Measurements from ENCODE around the gene TTBK1.

The TTBK1 gene

DNA sequence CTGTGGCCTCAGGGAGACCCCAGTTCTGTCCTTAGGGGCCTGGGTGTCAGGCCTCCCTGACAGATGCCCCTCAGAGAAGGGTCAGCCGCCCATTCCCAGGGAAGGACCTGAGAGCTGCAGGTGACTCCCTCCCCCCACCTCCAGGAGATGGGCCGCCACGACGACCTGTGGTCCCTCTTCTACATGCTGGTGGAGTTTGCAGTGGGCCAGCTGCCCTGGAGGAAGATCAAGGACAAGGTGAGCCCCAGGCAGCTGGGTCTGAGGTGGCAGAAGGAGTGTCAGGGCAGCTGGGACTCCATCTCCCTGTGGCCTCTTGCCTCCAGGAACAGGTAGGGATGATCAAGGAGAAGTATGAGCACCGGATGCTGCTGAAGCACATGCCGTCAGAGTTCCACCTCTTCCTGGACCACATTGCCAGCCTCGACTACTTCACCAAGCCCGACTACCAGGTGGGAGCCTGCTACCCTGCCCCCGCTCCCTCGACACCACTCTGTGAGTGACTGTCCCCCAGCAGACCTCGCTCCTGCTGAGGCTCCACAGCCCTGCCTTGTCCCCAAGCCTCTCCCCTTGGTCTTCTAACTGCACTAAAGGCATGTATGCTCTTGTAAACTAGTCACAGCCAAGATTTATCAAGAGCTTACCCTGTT, 12.2 kb downstream of the TTBK1 start:
- DNase-seq (ENCODE audit: low read depth) = no peak

DNA sequence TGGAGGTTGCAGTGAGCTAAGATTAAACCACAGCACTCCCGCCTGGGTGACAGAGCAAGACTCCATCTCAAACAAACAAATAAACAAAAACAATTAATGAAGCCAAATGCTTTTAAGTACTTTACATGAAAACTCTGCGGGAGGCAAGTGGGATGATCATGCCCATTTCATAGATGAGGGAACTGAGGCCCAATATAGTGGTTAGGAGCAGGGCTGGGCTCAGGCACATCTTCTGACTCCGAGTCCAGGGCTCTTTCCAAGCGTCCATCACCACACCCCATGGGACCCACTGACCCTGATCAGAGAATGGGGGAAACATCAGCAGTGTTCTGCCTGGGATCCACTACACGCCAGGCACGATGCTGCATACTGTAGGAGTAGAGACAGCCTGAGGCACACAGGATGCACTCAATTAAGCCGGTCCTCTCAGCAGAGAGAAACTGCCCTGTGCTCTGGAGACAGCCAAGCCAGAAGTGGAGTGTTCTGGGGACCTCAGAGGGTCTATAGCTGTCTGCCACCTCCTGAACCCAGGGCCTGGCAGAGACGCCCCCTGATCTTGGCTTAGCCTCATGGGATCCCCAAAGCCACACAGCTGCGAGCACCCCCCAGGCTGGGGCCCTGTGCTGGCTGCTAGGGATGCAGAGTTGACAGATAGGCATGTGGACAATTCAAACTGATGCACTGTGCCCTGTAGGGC, 13.5 kb downstream of the TTBK1 start:
- no peak for DNase-seq (ENCODE audit: low read depth)

DNA sequence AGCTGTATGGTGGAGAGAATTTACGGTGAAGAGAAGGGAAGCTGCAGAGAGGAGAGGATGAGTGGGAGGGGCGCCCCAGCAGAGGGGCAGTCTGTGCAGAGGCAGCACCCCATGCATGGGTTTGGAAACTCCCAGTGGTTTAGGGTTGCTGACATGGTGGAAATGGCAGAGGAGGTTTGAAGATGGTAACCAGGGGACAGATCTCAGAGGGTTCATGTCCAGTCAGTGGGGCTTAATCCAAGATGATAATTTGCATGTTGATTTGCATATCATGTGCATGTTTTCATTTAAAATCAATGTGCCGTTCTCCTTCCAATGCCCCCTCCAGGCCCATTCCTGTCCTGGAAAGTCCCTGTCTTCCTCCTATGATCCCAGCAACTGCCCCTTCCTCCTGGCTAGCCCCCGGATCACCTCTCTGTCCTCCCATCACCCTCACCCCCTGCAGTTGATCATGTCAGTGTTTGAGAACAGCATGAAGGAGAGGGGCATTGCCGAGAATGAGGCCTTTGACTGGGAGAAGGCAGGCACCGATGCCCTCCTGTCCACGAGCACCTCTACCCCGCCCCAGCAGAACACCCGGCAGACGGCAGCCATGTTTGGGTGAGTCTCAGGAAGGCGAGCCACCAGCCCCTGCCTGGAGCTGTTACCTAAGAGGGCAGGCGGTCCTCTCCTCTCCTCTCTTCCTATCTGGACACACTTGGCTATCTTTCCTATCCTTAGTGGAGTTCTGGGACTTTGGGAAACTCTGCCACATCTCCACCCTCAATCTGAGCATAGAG, 14.3 kb downstream of the TTBK1 start:
- no peak for DNase-seq (ENCODE audit: low read depth)

DNA sequence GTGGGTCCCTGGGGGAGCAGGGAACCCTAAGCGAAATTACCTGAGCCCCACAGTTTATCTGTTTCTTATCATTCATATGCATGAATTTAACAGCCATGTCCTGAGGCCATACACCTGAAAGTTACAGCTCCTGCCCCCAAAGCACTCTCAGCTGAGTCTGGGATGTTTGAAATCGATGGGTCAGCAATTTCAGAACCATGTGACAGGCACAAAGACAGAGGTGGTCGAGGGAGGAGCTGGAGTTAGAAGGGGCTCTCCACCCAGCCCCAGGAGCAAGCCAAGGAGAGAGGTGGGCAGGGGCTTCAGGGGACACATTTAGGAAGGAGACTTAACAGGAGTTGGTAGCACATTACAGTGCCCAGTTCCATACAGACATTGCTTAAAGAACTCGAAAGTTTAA, 14.9 kb downstream of the TTBK1 start:
- no peak for DNase-seq (ENCODE audit: low read depth)

DNA sequence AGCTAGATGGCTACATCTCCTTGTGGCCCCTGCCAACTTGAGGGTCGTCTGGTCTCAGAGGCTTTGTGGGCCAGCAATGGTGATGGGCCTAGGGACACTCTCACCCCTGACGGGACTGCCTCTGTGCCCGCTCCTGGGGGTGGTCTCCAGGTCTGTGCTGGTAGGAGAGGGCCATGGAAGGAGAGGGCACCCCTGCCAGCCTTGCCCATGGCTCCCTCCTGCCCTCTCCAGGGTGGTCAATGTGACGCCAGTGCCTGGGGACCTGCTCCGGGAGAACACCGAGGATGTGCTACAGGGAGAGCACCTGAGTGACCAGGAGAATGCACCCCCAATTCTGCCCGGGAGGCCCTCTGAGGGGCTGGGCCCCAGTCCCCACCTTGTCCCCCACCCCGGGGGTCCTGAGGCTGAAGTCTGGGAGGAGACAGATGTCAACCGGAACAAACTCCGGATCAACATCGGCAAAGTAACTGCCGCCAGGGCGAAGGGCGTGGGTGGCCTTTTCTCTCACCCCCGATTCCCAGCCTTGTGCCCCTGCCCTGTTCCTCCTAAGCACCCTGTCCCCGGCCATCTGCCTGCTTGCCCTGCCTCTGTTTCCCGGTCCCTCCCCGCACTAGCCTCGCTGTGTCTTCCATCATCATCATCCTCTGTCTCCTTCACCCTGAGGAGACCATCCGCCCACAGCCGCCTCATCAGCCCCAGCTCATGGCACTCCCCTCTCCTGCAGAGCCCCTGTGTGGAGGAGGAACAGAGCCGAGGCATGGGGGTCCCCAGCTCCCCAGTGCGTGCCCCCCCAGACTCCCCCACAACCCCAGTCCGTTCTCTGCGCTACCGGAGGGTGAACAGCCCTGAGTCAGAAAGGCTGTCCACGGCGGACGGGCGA, 15.8 kb downstream of the TTBK1 start:
- no peak for DNase-seq (ENCODE audit: low read depth)

DNA sequence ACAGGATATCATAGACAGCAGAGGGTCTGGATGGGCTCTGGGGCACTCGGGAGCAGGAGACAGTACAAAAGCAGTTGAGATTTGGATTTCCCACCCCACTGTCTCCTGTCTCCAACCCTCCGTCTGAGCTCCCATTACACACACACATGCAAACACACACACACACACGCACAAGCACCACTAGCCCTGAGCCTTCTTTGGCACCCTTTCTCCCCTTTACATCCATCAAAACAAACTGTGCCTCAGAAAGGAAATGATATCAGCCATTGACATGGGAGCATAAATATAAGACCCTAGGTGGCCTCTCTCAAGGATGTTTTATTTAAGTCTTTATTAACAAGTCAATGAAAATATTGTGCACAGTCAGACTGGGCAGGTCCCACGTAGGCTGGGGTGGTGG, 17.5 kb downstream of the TTBK1 start:
- no peak for DNase-seq (ENCODE audit: low read depth)

DNA sequence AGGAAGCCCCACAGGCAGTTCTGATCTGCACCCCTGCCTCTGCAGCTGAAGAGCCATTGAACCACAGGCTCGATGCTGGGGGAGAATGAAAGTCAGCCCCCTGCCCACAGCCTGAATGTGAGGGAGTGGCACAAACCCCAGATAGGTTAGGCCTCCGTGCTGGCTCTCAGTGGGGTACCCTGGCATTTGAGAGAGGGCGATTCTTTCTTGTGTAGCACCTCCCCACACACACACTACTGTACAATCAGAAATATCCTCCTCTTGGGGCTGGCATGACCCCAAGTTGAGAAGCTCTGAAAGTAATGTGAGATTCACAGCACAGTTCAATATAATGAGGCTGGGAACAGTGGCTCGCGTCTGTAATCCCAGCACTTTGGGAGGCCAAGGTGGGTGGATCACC, 17.9 kb downstream of the TTBK1 start:
- no peak for DNase-seq (ENCODE audit: low read depth)

DNA sequence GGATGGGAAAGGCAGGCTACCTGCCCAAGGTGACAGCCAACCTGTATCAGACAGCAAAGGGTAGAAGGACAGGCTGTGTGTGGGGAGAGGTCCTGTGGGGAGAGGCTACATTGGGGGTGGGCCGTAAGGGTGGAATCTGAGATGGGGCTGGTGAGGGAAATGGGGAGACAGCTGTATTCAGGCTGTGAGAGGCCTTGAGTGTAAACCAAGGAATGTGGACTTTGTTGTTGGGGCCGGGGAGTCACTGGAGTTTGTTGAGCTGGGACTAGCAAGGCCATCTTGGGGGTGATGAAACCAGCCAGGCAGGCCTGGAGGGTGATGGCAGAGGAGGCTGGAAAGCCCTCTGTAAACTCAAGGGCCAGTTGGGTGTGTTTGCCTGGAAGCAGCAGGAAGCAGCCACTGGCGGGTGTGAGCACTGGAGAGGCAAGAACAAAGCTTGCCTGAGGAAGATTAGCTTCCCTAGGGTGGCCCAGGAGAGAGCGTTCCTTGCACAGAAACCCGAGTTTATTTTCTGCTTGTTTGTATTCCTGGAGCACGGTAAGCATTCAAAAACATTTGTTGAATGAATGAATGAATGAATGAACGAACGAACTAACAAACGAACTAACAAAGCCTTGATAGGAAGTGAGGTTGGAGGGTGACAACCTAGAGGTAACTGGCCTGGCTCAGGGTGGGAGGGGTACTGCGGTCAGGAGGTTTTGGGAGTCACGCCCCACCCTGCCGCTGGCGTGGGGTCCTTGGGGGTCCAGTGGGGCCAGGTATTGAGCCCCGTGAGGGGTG, 18.9 kb downstream of the TTBK1 start:
- DNase-seq (ENCODE audit: low read depth) = no peak

DNA sequence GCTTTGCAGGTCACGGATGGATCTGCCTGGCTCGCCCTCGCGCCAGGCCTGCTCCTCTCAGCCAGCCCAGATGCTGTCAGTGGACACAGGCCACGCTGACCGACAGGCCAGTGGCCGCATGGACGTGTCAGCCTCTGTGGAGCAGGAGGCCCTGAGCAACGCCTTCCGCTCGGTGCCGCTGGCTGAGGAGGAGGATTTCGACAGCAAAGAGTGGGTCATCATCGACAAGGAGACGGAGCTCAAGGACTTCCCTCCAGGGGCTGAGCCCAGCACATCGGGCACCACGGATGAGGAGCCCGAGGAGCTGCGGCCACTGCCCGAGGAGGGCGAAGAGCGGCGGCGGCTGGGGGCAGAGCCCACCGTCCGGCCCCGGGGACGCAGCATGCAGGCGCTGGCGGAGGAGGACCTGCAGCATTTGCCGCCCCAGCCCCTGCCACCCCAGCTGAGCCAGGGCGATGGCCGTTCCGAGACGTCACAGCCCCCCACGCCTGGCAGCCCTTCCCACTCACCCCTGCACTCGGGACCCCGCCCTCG, 19.6 kb downstream of the TTBK1 start:
- no peak for DNase-seq (ENCODE audit: low read depth)

DNA sequence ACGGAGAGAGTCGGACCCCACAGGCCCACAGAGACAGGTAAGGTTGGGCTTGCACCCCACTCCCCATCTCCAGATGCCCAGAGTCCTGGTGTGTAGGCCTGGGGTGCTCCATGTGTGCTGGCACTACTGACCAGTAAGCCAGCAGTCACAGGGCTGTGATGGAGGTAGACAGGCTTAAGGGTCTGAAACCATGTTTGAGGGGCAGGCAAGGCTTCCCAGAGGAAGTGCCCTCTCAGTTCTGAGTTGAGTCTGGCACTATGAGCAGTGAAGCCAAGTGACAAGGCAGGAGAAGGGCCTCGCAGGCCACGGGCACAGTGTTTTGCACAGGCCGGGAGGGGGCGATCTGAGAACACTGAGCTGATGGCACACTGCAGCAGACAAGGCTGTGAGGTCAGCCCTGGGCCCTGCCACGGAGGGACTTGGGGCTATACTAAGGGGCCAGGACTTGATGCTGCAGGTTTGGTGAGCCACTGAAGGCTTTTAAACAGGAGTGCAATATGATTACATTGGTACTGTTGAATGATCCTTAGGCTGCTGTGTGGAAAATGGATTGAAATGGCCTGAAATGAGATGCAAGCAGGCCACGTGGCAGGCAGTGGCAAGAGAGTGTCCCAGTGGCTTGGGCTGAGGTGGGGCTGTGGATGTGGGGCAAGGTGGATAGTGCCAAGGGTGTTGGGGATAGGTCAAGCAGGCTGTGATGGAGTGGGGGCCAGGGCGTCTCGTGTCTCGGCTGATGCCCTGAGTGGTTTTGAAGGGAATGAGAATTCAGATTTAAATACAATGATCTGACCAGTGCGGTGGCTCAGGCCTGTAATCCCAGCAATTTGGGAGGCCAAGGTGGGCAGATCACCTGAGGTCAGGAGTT, 20.3 kb downstream of the TTBK1 start:
- DNase-seq (ENCODE audit: low read depth) = peak; percentile 48

DNA sequence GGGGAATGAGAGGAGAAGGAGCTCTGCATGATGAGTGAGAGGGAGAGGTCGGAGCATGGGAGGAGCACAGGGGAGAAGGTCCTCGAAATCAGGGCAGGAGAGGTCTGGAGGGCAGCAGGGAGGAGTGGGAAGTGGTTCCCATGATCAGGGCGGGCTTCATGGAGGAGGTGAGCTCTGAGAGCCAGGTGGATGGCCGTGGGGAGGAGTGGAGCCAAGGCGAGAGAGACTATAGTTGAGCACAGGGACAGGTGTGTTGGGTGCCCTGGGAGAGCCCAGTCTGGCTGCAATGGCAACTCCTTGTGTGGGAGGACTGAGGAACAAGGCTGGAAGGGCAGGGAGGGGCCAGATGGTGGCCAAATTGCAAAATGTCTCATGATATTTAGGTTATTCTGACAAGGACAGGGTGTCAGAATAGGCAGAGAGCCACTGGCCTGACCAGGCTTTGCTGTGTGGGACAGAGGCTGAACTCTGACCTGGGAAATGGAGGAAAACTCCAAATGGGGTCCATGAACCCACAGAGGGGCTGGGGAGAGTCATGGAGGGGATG, 21.4 kb downstream of the TTBK1 start:
- DNase-seq (ENCODE audit: low read depth) = no peak

DNA sequence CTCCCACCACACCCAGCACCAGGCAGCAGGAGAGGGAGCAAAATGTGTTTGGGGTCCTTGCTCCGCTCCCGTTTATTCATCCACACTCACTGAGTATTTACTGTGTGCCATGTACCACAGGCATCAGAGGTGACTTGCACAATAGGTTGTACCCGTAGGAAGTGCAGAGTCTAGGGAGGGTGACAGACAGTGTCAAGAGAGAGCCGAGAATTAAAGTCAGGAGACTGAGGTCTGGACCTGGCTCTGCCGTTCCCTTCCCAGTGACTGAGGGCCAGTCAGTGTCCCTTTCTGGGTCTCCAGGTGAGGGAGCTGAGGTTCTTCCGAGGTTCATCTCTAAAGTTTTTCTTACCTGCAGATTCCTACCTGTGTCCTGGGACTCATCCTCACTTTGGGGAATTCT, 22.3 kb downstream of the TTBK1 start:
- no peak for DNase-seq (ENCODE audit: low read depth)

DNA sequence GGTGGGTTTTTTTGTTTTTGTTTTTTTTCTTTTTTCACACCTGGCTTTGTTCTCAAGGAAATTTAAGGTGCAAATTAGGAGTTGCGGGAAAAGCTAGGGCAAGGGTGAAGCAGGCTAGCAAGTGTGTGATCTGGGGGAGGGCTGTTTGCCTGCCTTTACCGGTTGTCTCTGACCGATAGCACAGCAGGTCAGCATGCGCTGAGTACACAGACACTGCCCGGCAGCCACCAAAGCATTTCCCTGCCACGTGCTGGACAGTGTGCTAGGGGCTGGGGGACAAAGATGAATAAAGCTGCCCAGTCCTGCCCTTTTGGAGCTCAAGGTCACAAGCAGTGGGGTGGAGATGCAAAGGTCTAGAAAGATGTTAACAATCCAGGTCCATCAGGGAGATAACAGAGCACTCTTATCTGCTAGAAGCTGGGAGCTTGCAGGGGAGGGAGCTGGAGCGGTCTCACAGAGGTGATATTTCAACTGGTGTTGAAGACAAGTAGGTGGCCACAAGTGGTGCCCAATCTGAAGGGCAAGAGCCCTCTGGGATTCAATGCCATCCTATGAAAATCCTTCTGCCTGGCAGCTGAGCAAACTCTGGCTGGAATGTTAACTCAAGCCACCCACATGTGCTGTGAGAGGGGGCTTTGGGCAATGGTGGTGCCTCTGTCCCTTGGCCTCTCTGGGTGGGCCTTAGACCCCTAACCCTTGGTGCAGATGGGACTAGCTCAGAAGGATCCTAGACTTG, 24.5 kb downstream of the TTBK1 start:
- DNase-seq (ENCODE audit: low read depth) = no peak

DNA sequence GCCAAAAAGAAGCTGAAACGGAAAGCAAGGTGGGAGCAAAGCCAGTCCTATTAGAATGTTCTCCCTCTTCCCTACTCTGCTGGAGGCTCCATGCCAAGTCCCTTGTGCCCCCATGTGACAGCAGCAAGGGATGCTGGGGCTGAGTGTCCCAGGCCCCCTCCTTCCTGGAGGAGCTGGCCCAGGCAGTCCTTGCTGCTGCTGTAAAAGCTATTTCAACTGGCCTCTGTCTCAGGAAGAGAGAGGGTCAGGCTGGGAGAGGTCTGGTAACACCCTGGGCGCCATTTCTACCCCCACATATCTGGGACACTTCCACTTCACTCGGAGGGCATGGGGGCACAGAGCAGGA, 25.0 kb downstream of the TTBK1 start:
- DNase-seq (ENCODE audit: low read depth) = no peak

DNA sequence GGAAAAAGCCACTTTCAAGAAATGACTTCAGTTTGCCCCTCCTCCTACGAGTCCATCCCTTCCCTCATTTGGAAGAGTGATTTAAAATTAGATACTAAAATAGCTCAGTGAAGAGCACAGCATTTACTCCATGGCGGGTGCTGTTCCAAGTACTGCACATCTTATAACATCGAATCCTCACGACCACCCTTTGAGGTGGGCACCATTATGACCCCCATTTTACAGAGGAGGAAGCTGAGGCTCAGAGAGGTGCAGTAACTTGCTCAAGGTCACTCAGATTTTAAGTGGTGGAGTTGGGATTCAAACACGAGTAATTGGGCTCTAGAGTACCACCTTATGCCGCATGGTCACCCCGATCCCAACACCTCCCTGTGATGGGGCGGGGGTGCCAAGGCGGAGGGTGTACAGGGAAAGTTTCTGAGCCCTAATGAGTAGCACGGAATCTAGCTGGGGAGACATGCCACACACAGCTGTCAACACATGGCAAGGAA, 25.5 kb downstream of the TTBK1 start:
- DNase-seq (ENCODE audit: low read depth) = no peak

DNA sequence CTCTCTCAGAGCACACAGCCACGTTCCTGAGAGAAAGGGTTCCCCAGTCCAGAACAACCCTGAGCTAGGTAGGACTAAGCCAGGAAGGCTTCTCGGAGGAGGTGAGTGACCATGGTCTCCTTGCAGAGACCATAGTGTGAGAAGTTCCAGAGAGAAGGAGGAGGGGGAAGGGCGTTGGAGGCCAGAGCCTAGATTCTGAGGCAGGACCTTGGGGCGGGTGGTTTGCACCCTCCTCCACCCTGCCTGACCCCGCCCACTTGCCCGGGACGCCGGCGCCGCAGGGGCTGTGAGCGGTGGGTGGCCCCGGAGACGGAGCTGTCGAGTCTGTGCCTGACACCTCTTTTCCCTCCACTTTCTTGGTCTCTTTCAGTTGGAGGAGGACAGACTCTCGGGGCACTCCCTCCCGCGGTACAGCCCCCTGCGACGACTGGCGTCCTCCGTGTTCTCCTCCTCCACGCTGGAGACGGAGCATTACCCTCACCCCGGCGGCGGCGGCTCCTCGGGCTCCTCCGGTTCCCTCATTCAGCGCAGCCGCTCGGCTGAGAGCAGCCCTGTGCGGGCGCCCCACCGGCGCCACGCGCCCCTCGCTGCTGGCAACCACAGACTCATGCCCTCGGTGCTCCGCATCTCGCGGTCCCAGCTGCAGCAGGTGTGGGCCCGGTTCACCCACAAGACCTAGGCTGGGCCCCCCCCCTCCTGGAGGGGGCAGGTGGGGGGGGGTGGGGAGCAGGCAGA, 26.2 kb downstream of the TTBK1 start:
- DNase-seq (ENCODE audit: low read depth) = no peak

DNA sequence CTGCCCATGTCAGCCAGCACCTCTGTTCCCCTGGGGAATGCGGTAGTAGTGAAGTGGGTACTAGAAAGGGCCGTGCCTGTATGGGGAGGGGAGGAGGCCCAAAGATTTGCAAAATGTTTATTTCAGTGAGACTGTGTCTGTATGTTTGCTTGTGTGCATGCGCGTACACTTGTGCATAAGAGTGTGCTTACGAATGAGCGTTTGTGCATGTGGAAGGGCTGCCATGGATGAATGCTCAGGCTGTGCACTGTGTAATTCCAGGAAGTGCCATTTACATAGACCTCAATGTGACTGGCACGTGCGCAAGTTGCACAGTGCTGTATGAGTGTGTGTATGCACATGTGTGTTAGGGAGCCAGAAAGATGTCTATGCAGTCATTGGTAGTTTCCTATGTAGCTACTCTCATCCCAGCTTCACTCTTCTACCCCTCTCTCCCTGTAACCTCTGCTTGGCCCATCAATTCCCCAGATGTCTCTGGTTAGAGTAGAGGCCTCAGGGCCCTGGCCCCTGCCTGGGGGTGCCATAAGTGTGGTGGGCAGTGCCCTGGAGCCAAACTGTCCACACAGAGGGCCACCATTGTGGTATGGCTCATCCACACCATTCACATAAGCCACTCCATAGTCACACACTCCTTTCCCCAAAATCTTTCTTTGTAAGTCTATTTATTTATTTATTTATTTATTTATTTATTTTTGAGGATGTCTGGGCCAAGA, 28.0 kb downstream of the TTBK1 start:
- no peak for DNase-seq (ENCODE audit: low read depth)

DNA sequence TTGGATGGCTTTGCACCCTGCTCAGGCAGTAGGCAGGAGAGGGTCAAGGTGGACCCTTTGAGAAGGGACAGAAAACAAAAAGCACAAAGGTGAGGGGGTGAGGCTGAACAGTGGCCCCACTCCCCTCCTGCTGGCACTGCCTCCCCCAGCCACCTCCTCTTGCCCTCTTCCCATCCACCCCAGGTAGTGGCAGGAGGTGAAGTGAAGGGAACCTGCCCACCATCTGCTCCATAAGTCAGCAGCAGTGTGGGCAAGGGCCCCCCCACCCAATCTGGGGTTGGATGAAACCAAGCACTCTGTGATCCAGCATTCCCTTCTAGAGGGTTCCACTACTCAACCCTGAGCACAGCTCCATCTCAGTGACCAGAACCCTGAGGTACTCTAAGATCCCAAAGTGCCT, 28.7 kb downstream of the TTBK1 start:
- no peak for DNase-seq (ENCODE audit: low read depth)

Data from fibroblast of gingiva (primary cell).